DND-41 (cell line): Measurements from ENCODE around the gene VAMP1.
"Not testable (repeated sequence)": the region's sequence is repeated elsewhere in the genome, so short reads cannot be mapped to it uniquely, and the experiment has no call there.

Experiments
- ATAC-seq: fragments of 200-7000 bp; cut with Tn5 transposase; 3 replicates; pipeline ENCODE4 v1.9.1; 2021; ENCODE audit warnings: low read depth; ENCODE audit not compliant: insufficient read depth
- DNase-seq: peaks from one replicate; pipeline ENCODE4 v3.0.0-alpha.2; 2020
- H2AFZ ChIP-seq: 2 replicates; pipeline ENCODE4 v1.6.0; 2012; ENCODE audit warnings: low read depth, low read length
- H3K27ac ChIP-seq: 2 replicates; pipeline ENCODE4 v1.5.1; 2012; ENCODE audit warnings: low read length, inconsistent platforms
- H3K27me3 ChIP-seq: fragments of 200-600 bp; sonication (generic); 2 replicates; pipeline ENCODE4 v1.6.0; 2012; ENCODE audit warnings: low read length, mild to moderate bottlenecking, inconsistent platforms; ENCODE audit not compliant: insufficient read depth, poor library complexity
- H3K36me3 ChIP-seq: 2 replicates; pipeline ENCODE4 v1.5.1; 2012; ENCODE audit warnings: low read length, inconsistent platforms; ENCODE audit not compliant: insufficient read depth
- H3K4me1 ChIP-seq: 2 replicates; pipeline ENCODE4 v1.5.1; 2012; ENCODE audit warnings: mild to moderate bottlenecking, low read length; ENCODE audit not compliant: insufficient read depth
- H3K4me2 ChIP-seq: 2 replicates; pipeline ENCODE4 v1.6.0; 2012; ENCODE audit warnings: mild to moderate bottlenecking, moderate library complexity, low read length, inconsistent platforms; ENCODE audit not compliant: insufficient read depth
- H3K4me3 ChIP-seq, 2 experiments: fragments of 200-600 bp in 1 of 2; shearing (Covaris generic) in 1 of 2; 2 replicates each; pipeline ENCODE4 v1.5.1; 2012 to 2016; ENCODE audit warnings: inconsistent platforms in 2 of 2, low read length in 2 of 2, mild to moderate bottlenecking in 2 of 2, low read depth in 1 of 2, moderate library complexity in 1 of 2
- H3K79me2 ChIP-seq: 2 replicates; pipeline ENCODE4 v1.6.0; 2012; ENCODE audit warnings: low read length, inconsistent platforms; ENCODE audit not compliant: insufficient read depth
- H3K9ac ChIP-seq: 2 replicates; pipeline ENCODE4 v1.6.0; 2012; ENCODE audit warnings: low read depth, mild to moderate bottlenecking, inconsistent platforms, low read length, moderate library complexity
- H3K9me3 ChIP-seq: 2 replicates; pipeline ENCODE4 v1.5.1; 2012; ENCODE audit warnings: low read length, moderate library complexity, mild to moderate bottlenecking, inconsistent platforms; ENCODE audit not compliant: insufficient read depth, severe bottlenecking
- H4K20me1 ChIP-seq: 2 replicates; pipeline ENCODE4 v1.6.0; 2012; ENCODE audit warnings: low read length; ENCODE audit not compliant: insufficient read depth
- EZH2 ChIP-seq: IDR thresholded peaks from 3 replicates; pipeline ENCODE4 v1.6.1; 2012; ENCODE audit warnings: borderline replicate concordance, low read depth, mild to moderate bottlenecking, moderate library complexity, low read length, inconsistent platforms; ENCODE audit not compliant: severe bottlenecking
- TF ChIP-seq, protein P1 (sequence below): IDR thresholded peaks from 2 replicates; pipeline ENCODE4 v1.5.1; 2012; ENCODE audit warnings: borderline replicate concordance, low read length, moderate library complexity, mild to moderate bottlenecking; ENCODE audit not compliant: poor library complexity, severe bottlenecking; ENCODE audit errors: extremely low read depth

The VAMP1 gene

DNA sequence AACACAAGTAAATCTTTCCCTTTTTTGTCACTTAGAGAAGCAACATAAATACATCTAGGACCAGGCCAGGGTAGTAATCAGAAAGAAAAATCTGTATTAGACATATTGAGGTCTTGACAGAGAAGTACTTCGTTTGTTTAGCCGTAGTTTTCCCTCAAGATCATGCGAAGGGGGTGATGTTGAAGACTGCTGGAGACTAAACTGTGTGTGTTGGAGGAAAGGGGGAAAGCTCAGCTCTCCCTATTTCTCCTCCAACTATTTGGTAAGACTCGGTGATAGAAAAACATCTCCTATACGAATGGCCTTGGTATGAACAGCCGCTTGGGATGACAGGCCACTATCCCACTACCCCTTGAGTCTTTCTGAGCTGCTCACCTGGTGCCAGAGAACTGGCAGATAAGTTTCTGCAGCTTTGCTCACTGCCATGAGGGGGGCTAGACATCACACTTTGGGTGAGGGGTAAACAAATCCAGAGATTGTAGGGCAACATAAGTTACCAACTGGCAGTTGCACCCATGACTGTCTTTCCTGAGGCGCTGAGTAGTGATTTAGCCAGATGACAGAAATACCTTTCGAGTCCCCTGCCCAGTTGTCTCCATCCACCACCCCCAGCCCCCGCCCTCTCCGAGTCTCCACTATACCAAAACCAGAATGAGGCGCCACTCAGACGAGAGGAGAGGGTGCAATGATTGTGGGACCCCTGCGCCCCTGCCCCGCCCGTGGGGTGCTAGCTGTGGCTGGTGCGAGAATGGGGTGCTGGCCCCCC is 685 bp downstream of the VAMP1 start:
- DNase-seq (no peak), ATAC-seq (no peak)
- Histone ChIP-seq H3K36me3 (peaks cover 21% of the 10 kb centered on the region), H3K4me2 (peak overlapping the region; percentile 70), H3K4me1 (peaks cover 36% of the 10 kb centered on the region), H4K20me1 (no peaks in the 10 kb centered on the region; the same call in 1 of the 2 replicates), H3K79me2 (peaks cover 40% of the 10 kb centered on the region), H3K9me3 (no peaks in the 10 kb centered on the region), H3K4me3 (peak overlapping the region; percentile 61 to 86), H3K9ac (peak overlapping the region; percentile 79), H2AFZ (peak overlapping the region; percentile 92), H3K27me3 (no peaks in the 10 kb centered on the region), H3K27ac (peak overlapping the region; percentile 94)
- TF ChIP-seq EZH2 = no peak
- TF ChIP-seq, protein P1, sequence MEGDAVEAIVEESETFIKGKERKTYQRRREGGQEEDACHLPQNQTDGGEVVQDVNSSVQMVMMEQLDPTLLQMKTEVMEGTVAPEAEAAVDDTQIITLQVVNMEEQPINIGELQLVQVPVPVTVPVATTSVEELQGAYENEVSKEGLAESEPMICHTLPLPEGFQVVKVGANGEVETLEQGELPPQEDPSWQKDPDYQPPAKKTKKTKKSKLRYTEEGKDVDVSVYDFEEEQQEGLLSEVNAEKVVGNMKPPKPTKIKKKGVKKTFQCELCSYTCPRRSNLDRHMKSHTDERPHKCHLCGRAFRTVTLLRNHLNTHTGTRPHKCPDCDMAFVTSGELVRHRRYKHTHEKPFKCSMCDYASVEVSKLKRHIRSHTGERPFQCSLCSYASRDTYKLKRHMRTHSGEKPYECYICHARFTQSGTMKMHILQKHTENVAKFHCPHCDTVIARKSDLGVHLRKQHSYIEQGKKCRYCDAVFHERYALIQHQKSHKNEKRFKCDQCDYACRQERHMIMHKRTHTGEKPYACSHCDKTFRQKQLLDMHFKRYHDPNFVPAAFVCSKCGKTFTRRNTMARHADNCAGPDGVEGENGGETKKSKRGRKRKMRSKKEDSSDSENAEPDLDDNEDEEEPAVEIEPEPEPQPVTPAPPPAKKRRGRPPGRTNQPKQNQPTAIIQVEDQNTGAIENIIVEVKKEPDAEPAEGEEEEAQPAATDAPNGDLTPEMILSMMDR = no peak

- peak overlapping the region; percentile 70 for H3K4me2 ChIP-seq
- H3K79me2 ChIP-seq = peaks cover 46% of the 10 kb centered on the region
- peaks cover 28% of the 10 kb centered on the region for H3K36me3 ChIP-seq
- H3K4me1 ChIP-seq = peaks cover 43% of the 10 kb centered on the region
- H3K27ac ChIP-seq = peak overlapping the region; percentile 26
- peak overlapping the region; percentile 79 for H3K9ac ChIP-seq
- ATAC-seq = no peak
- TF ChIP-seq, protein P1 = no peak
- no peak for TF ChIP-seq EZH2
- DNase-seq = no peak
- H3K27me3 ChIP-seq = no peaks in the 10 kb centered on the region
- H2AFZ ChIP-seq = no peak overlapping the region
- peak overlapping the region in 1 of 2 experiments; percentile 86; a peak in 3 of 4 replicates for H3K4me3 ChIP-seq
- no peaks in the 10 kb centered on the region; the same call in 1 of the 2 replicates for H4K20me1 ChIP-seq
- no peaks in the 10 kb centered on the region for H3K9me3 ChIP-seq
Measured at GRCh38 chr12:6469092-6469491, 1.4 kb downstream of the VAMP1 start.

DNA sequence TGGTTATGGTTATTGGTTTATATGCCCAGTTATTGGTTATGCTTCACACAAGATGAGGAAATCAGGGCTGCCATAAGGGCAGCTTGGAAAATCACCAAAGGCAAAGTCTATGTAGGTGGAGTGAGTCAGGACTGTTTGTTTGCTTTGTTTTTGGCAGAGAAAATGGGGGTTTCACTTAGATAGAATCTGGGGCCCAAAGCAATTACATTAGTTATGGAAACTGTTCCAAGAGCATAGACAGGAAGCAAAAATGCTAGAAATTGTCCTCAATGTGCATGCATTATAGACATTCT is 2.2 kb downstream of the VAMP1 start:
- peaks cover 37% of the 10 kb centered on the region for H3K36me3 ChIP-seq
- no peaks in the 10 kb centered on the region for H3K9me3 ChIP-seq
- H3K4me2 ChIP-seq = peak overlapping the region; percentile 70; the same call in 1 of the 2 replicates
- DNase-seq (no peak), ATAC-seq (no peak)
- no peaks in the 10 kb centered on the region; the same call in 1 of the 2 replicates for H4K20me1 ChIP-seq
- H3K4me1 ChIP-seq = peaks cover 52% of the 10 kb centered on the region
- H3K9ac ChIP-seq = no peak overlapping the region
- H3K4me3 ChIP-seq = 0 out of 4 replicates have a peak overlapping the region, but pooled peaks of 1 of the 2 experiments have one; percentile 86
- no peak overlapping the region for H3K27ac ChIP-seq
- H2AFZ ChIP-seq = no peak overlapping the region
- TF ChIP-seq EZH2 = no peak
- TF ChIP-seq, protein P1 = no peak
- H3K79me2 ChIP-seq = peaks cover 50% of the 10 kb centered on the region
- H3K27me3 ChIP-seq = no peaks in the 10 kb centered on the region

GRCh38 chr12:6467571-6468282 is 2.8 kb downstream of the VAMP1 start:
- peaks cover 55% of the 10 kb centered on the region for H3K79me2 ChIP-seq
- not testable (repeated sequence) for H3K4me3 ChIP-seq, ATAC-seq

DNA sequence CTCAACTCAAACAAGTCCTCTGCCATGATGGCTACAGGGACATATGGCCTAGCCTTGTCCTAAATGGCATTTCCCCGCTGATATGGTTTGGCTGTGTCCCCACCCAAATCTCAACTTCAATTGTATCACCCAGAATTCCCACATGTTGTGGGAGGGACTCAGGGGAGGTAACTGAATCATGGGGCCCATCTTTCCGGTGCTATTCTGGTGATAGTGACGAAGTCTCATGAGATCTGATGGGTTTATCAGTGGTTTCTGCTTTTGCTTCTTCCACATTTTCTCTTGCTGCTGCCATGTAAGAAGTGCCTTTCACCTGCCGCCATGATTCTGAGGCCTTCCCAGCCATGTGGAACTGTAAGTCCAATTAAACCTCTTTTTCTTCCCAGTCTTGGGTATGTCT is 3.7 kb downstream of the VAMP1 start:
- DNase-seq, H3K27me3 ChIP-seq, H3K9me3 ChIP-seq, H3K9ac ChIP-seq, H4K20me1 ChIP-seq, H2AFZ ChIP-seq, ATAC-seq, H3K4me2 ChIP-seq, H3K4me3 ChIP-seq, H3K27ac ChIP-seq: not testable (repeated sequence)
- peaks cover 67% of the 10 kb centered on the region for H3K4me1 ChIP-seq
- H3K79me2 ChIP-seq = peaks cover 55% of the 10 kb centered on the region
- peaks cover 46% of the 10 kb centered on the region for H3K36me3 ChIP-seq

More at GRCh38 chr12:6467571-6468282, 2.8 kb downstream of the VAMP1 start:
- not testable (repeated sequence) for H3K9ac ChIP-seq, H3K4me2 ChIP-seq, DNase-seq, H3K9me3 ChIP-seq, H3K27ac ChIP-seq, H2AFZ ChIP-seq, H3K27me3 ChIP-seq, H4K20me1 ChIP-seq
- peaks cover 57% of the 10 kb centered on the region for H3K4me1 ChIP-seq
- peaks cover 42% of the 10 kb centered on the region for H3K36me3 ChIP-seq
